ENCODE results near the gene SPIN4. TPM values are rescaled to one million over a fixed set of nuclear protein-coding genes. Genes with fewer than 3 reads are reported as not detected.

Gene SPIN4
- total RNA-seq: 4.0 and 6.2 TPM in 2 replicates

DNA sequence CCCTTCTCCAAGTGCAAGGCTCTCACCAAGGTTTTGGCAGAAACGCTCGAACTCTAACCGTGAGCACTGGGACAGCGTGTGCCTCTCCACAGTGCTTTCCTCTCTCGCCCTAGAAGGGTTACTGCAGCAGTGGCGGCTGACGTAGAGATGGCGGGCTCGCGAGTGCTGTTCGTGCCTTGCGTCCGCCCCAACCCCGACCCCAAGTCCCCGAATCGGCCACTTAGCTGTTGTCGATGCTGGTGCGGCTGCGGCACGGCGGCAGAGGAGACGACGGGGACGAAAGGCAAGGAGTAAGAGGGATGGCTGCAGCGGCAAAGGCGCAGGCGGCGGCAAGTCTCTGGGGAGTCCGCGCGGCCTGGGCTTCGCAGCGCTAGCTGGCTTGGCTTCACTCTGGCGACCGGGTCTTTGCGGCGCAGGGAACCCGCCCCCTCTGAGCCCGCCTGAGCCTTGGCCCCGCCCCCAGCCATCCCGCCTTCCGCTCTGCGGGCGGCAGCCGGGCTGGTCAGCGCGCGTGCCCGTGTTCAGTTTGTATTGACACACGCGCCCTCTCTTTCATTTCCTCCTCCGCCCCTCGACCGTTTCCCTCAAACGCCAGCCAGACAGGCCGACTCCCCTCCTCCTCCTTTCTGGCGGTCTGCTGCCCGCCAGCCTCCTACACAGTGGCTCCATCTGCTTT is at the start of gene SPIN4:
TSS of gene SPIN4 (minus strand) at position 392 of the 676 bp plus-strand sequence. CDS start 513 bp downstream, outside the sequence.

